ENCODE results near the gene NPC2. TPM values are rescaled to one million over a fixed set of nuclear protein-coding genes. Genes with fewer than 3 reads are reported as not detected.

Gene NPC2
- total RNA-seq, 4 donors from 2014 or later = 174 to 331 (median 251) TPM

- H3K36me3 ChIP-seq = peaks cover 4 to 87% (median 5%) of the 10 kb centered on the region in 3 donors
- no peak overlapping the region for H3K4me3 ChIP-seq
- no peaks in the 10 kb centered on the region for H3K9me3 ChIP-seq
- no peak for DNase-seq
- intact Hi-C loops (cut with DNase I) = no loop called here
- H3K27me3 ChIP-seq = no peaks in the 10 kb centered on the region
- WGBS, 2 donors = 80% methylated on average over 1 of the region's 5 CpGs; no CpG with 5 or more reads in 1 of the 2 donors
- H3K4me1 ChIP-seq = peaks cover 0 to 20% (median 4%) of the 10 kb centered on the region in 3 donors
- no peak overlapping the region for H3K27ac ChIP-seq
- TF ChIP-seq CTCF (IDR thresholded peaks at IDR 0.05) (no peak), POLR2A (IDR thresholded peaks at IDR 0.05) (no peak)
These were observed 14.7 kb upstream of the NPC2 start for GRCh38 chr14:74507840-74508239.

- WGBS, 2 donors = 79 to 80% methylated on average over 8 of the region's 8 CpGs
- no peaks in the 10 kb centered on the region for H3K27me3 ChIP-seq
- H3K27ac ChIP-seq = no peak overlapping the region
- peaks cover 5 to 88% (median 5%) of the 10 kb centered on the region in 3 donors for H3K36me3 ChIP-seq
- no peaks in the 10 kb centered on the region for H3K9me3 ChIP-seq
- H3K4me3 ChIP-seq = no peak overlapping the region
- TF ChIP-seq POLR2A (IDR thresholded peaks at IDR 0.05) = no peak
- no peak for TF ChIP-seq CTCF (IDR thresholded peaks at IDR 0.05)
- intact Hi-C loops (cut with DNase I) = no loop called here
- H3K4me1 ChIP-seq = peaks cover 0 to 27% (median 4%) of the 10 kb centered on the region in 3 donors
- no peak for DNase-seq
These were observed 14.0 kb upstream of the NPC2 start for GRCh38 chr14:74507085-74507484.

- no peak for TF ChIP-seq POLR2A (IDR thresholded peaks at IDR 0.05)
- TF ChIP-seq CTCF (IDR thresholded peaks at IDR 0.05) = no peak
- 83 to 100% methylated on average over 1 to 8 of the region's 13 CpGs for WGBS, 2 donors
- peaks cover 5 to 89% (median 5%) of the 10 kb centered on the region in 3 donors for H3K36me3 ChIP-seq
- no peaks in the 10 kb centered on the region for H3K9me3 ChIP-seq
- no peaks in the 10 kb centered on the region for H3K27me3 ChIP-seq
- H3K4me3 ChIP-seq = no peak overlapping the region
- H3K27ac ChIP-seq = no peak overlapping the region
- intact Hi-C loops (cut with DNase I) = no loop called here
- H3K4me1 ChIP-seq = peaks cover 0 to 34% (median 4%) of the 10 kb centered on the region in 3 donors
- no peak for DNase-seq
These were observed 13.3 kb upstream of the NPC2 start for GRCh38 chr14:74506411-74506851.

- no peak overlapping the region for H3K4me3 ChIP-seq
- H3K27me3 ChIP-seq = no peaks in the 10 kb centered on the region
- no peaks in the 10 kb centered on the region for H3K9me3 ChIP-seq
- H3K27ac ChIP-seq = no peak overlapping the region
- intact Hi-C loops (cut with DNase I) = no loop called here
- no peak for DNase-seq
- peaks cover 5 to 89% (median 5%) of the 10 kb centered on the region in 3 donors for H3K36me3 ChIP-seq
- TF ChIP-seq POLR2A (IDR thresholded peaks at IDR 0.05) (no peak), CTCF (IDR thresholded peaks at IDR 0.05) (no peak)
- 68 to 85% methylated on average over 2 to 5 of the region's 17 CpGs for WGBS, 2 donors
- peaks cover 0 to 34% (median 4%) of the 10 kb centered on the region in 3 donors for H3K4me1 ChIP-seq
These were observed 12.7 kb upstream of the NPC2 start for GRCh38 chr14:74505831-74506230.

GRCh38 chr14:74504874-74505720, 12.0 kb upstream of the NPC2 start:
- no peak for DNase-seq
- WGBS, 2 donors = 94 to 98% methylated on average over 6 of the region's 20 CpGs
- H3K36me3 ChIP-seq = peaks cover 5 to 89% (median 5%) of the 10 kb centered on the region in 3 donors

More at GRCh38 chr14:74504874-74505720, 12.0 kb upstream of the NPC2 start:
- H3K27ac ChIP-seq = no peak overlapping the region
- TF ChIP-seq POLR2A (IDR thresholded peaks at IDR 0.05) = no peak
- TF ChIP-seq CTCF (IDR thresholded peaks at IDR 0.05) = no peak
- no peaks in the 10 kb centered on the region for H3K27me3 ChIP-seq
- H3K9me3 ChIP-seq = no peaks in the 10 kb centered on the region
- intact Hi-C loops (cut with DNase I) = no loop called here
- H3K4me3 ChIP-seq = no peak overlapping the region
- peaks cover 0 to 32% (median 0%) of the 10 kb centered on the region in 3 donors for H3K4me1 ChIP-seq
